ENCODE data around the gene RFTN2.
"Not testable (repeated sequence)": the region's sequence is repeated elsewhere in the genome, so short reads cannot be mapped to it uniquely, and the experiment has no call there.

Gene RFTN2

DNA sequence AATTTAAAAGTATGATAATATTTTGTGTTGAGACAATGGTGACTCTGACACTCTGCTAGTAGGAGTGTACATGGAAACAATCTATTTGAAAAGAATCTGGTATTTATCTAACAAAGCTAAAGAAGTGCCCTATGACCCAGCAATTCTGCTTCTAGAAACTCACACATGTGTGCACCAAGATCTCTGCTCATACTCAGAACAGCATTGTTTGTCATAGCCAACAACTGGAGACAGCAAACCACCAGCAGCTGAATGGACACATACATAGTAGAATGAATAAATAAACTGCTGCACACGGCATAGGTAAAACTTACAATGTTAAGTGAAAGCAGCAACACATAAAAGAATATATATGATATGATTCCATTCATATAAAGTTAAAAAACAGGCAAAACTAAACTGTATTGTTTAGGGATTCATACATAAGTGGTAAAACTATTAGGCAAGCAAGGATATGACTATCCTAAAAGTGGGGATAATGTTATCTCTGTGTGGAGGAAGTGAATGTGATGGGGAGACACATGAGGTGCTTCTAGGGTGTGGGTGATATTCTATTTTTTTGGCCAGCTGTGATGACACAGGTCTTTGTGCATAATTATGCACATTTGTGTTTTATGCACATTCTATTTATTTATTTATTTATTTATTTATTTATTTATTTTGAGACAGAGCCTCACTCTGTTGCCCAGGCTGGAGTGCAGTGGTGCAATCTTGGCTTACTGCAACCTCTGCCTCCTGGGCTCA, 71.1 kb downstream of the RFTN2 start:
- no peak for DNase-seq (ENCODE audit: low spot score)

DNA sequence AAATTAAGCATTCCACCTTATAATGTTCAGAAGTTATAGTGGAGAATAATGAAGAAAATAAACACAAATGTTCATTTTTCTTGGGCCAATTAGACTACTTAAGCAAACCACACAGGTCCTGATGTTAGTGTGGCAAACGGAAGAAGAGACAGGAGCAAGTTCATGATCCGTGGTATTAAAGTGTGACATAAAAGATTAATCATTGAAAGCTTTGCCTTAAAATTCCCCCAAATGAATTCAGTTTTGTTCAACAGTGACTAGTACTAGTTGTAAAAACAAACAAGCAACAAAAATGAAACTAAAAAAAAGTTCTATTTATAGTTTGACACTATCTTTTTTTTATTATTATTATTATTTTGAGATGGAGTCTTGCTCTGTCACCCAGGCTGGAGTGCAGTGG, 73.7 kb downstream of the RFTN2 start:
- DNase-seq (ENCODE audit: low spot score) = no peak

DNA sequence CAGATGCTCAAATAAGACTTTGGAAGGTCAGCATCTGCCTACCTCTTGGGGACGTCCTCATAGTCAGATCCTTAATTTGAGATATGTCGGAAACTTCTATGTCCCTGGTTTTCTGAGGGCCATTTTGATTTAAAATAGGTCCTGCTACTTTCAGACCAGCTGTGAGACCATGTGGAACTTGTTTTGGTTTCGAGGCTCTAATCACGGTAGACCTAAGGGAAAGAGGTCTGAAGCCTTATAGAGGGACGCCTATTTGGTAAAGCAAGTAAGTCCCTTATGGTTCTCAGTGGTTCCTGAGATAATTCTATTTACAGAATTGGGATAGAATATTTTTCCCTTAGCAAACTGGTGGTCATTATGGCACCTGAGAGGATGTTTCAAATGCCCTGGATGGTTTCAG, 75.1 kb downstream of the RFTN2 start:
- no peak for DNase-seq (ENCODE audit: low spot score)

- peak; percentile 48 for DNase-seq (ENCODE audit: low spot score)
These were observed 76.0 kb downstream of the RFTN2 start for GRCh38 chr2:197599285-197599965.

- no peak for DNase-seq (ENCODE audit: low spot score)
These were observed 76.9 kb downstream of the RFTN2 start for GRCh38 chr2:197598450-197598849.

- no peak for DNase-seq (ENCODE audit: low spot score)
These were observed 78.2 kb downstream of the RFTN2 start for GRCh38 chr2:197597166-197597565.

DNA sequence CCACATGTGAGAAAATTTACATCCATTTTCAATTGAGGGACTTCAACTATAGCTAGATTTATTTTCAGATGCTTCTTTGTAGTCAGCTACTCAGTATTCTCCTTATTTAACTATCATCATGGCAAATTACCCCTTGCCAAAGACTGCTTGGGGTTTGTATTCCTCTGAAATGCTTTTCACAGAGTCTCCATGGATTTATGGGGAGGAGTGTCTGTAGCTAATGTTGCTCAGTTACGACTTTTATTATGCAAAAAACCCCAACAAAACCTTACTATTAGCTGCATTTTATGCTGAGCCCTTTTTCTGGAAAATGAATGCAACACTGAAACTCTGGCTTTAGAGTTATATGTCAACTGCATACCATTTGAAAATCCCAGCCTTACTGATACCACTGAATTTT, 78.6 kb downstream of the RFTN2 start:
- peak; percentile 53 for DNase-seq (ENCODE audit: low spot score)

DNA sequence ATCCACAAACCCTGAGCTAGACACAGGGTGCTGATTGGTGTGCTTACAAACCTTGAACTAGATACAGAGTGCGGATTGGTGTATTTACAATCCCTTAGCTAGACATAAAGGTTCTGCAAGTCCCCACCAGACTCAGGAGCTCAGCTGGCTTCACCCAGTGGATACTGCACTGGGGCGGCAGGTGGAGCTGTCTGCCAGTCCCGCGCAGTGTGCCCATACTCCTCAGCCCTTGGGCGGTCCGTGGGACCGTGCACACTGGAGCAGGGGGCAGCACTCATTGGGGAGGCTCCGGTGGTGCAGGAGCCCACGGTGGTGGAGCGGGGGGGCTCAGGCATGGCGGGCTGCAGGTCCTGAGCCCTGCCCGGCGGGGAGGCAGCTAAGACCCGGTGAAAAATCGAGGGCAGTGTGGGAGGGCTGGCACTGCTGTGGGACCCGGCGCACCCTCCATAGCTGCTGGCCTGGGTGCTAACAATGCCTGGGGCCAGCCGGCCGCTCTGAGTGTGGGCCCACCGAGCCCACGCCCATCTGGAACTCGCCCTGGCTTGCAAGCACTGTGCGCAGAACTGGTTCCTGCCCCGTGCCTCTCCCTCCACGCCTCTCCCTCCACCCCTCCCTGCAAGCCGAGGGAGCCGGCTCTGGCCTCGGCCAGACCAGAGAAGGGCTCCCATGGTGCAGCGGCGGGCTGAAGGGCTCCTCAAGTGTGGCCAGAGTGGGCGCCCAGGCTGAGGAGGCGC, 83.9 kb downstream of the RFTN2 start:
- no peak for DNase-seq (ENCODE audit: low spot score)

- not testable (repeated sequence) for DNase-seq (ENCODE audit: low spot score)
These were observed 88.1 kb downstream of the RFTN2 start for GRCh38 chr2:197587255-197587654.

GRCh38 chr2:197580166-197580565, 95.2 kb downstream of the RFTN2 start:
- not testable (repeated sequence) for DNase-seq (ENCODE audit: low spot score)

GRCh38 chr2:197578294-197578693, 97.1 kb downstream of the RFTN2 start:
- not testable (repeated sequence) for DNase-seq (ENCODE audit: low spot score)

DNA sequence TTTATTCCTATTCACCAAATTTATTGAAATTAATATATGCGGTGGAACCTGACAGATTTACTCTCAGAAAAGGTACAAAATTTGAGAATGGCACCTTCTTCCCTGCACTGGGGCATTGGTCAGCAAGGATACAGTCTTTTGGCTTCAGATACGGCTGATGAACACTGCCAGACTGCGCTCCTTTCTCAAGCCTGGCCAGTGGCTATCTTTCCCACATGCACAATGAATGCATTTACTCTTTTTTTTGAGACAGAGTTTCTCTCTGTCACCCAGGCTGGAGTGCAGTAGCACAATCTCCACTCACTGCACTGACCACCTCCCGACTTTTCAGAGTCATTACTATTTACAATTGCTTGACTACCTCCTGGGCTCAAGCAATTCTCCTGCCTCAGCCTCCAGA, 97.9 kb downstream of the RFTN2 start:
- no peak for DNase-seq (ENCODE audit: low spot score)

DNA sequence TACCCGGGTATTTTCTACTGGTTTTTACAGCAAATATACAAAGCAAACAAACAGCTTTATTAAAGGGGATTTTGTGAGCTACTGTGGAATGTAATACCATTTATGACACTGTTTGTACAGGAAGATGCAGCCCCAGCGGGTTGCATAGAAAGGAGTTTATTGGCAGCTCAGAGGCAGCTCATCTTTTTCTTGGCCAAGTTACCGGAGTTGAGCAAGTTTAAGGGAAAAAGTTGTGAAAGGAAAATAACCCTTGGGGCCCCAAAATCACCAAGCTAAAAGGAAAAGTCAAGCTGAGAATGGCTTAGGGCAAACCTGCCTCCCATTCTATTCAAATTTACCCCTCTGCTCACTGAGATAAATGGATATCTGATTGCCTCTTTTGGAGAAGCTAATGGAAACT, 98.8 kb downstream of the RFTN2 start:
- no peak for DNase-seq (ENCODE audit: low spot score)

DNA sequence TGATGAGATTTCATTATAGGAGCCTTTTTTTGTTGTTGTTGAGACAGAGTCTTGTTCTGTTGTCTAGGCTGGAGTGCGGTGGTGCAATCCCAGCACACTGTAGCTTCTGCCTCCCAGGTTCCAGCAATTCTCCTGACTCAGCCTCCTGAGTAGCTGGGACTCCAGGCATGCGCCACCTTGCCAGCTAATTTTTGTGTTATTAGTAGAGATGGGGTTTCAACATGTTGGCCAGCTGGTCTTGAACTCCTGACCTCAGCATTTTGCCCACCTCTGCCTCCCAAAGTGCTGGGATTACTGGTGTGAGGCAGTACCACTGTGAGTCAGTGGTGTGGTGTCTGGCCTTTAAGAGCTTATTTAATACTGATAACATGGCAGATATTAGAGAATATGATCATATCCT, 99.4 kb downstream of the RFTN2 start:
- DNase-seq (ENCODE audit: low spot score) = no peak

- DNase-seq (ENCODE audit: low spot score) = no peak
These were observed 101.8 kb downstream of the RFTN2 start for GRCh38 chr2:197573608-197574007.

GRCh38 chr2:197571627-197572271, 103.6 kb downstream of the RFTN2 start:
- DNase-seq (ENCODE audit: low spot score) = no peak

DNA sequence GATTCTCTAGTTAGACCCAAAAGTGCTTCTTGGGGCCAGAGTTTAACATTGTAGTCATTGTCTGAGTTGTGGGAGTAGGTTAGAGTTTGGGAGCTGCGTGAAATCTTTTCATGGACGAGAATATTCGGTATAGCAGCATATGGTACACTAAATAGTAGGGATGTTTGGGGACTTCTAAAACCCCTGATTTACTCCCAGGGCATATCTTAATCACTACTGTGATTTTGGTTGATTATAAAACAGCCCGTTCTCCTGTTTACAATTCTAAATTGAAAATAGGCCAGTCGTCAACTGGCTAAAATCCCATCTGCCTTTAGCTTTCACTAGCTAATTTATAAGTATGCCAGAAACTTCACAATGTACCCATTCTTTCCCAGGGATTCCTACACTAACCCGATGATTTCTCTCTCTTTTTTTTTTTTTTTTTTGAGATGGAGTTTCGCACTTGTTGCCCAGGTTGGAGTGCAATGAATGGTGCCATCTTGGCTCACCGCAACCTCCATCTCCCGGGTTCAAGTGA, 115.2 kb downstream of the RFTN2 start:
- peak; percentile 50 for DNase-seq (ENCODE audit: low spot score)

DNA sequence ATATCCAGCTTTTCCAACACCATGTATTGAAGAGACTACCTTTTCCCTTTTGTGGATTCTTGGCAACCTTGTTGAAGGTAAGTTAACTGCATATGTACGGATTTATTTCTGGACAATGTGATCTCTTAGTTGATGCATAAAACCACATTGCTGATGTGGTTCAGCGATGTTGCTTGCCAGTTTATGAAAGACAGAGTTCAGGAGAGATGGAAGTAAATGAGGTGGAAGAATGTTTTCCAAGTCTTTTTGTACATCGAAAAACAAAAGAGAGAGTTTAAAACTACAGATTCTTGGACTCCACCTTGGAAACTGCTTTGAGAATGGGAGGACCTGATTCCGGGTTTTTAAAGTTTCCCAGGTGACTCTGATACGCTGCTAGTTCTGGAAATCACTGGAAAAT, 115.7 kb downstream of the RFTN2 start:
- no peak for DNase-seq (ENCODE audit: low spot score)

GRCh38 chr2:197558393-197558792, 117.0 kb downstream of the RFTN2 start:
- no peak for DNase-seq (ENCODE audit: low spot score)

- DNase-seq (ENCODE audit: low spot score) = no peak
These were observed 118.9 kb downstream of the RFTN2 start for GRCh38 chr2:197556456-197556855.

GRCh38 chr2:197555467-197555866, 119.9 kb downstream of the RFTN2 start:
- DNase-seq (ENCODE audit: low spot score) = no peak

DNA sequence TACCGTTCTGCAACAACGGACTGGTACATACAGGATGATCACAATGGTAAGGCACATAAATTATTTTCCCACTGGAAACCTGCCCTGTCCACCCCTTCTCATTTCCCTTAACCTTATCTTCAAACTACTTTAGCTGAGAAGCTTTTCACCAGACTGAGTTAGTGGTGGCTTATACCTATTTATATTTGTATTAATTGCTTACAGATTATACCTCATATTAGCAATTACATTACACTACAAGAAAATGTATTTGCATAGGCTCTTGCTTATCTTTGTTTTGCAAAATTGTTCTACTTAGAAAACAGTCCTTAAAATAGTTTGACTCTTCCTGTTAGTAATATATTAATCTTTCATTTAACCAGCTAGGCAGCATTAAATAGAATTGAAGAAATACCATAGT, 124.1 kb downstream of the RFTN2 start:
- DNase-seq (ENCODE audit: low spot score) = not testable (repeated sequence)
